ENCODE measurements around the gene DCDC2C. TPM values are rescaled to one million over a fixed set of nuclear protein-coding genes. Genes with fewer than 3 reads are reported as not detected.

Gene DCDC2C
- total and polyA plus RNA-seq, 2 of the 4 experiments (the other 2 are of a cell fraction): not detected

DNA sequence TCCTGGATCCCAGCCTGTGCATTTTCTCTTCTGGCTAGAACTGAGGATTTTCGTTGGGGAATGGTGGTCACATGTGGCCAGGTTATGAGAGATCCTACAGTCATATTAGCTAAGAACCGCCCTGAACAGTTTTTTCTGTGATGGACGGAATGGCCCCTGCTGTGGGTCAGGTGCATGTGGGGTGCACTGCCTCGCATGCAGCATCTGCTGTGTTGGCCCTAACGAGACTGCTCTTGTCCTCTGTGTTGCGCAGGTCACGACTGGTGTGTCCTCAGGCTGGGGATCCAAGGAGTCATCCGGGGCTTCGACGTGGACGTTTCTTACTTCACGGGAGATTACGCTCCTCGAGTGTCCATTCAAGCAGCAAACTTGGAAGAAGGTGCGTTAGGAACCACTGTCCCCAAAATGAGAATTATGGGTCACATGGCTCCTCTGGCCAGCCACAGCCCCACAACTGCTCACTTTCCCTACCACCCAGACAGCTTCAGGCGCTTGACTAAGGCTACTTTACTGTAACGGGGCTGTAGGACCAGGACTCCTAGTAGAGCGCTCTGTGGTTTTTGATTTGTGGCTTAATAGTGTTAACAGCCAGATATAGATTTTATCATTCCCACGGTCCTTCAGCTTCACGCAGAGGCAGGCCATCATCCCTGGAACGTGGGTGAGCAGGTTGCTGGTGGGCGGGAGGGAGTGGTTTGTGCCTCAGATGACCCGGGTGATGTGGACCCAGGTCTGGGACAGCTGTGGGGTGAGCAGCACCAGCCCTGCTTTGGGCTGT lies 23.6 kb upstream of the DCDC2C start:
- no peak for ATAC-seq (ENCODE audit: low read depth)
- no peak overlapping the region for H2BK5ac ChIP-seq (ENCODE audit: low read depth, low read length, poor library complexity, severe bottlenecking)
- POLR2A ChIA-PET (ENCODE audit: unreplicated experiment): no interaction called here
- BruUV-seq (replicated peaks): no TSS peak
- TF ChIP-seq RAD21 (IDR thresholded peaks at IDR 0.05; ENCODE audit: low read length) (no peak), MXI1 (IDR thresholded peaks at IDR 0.05; ENCODE audit: borderline replicate concordance, low read depth, low read length) (no peak), BHLHE40 (IDR thresholded peaks at IDR 0.05; ENCODE audit: low read depth, low read length) (no peak), CHD1 (IDR thresholded peaks at IDR 0.05; ENCODE audit: low read depth, low read length) (no peak), SMC3 (IDR thresholded peaks at IDR 0.05; ENCODE audit: low read depth, low read length) (no peak), POLR2A (IDR thresholded peaks at IDR 0.05; ENCODE audit: low read depth, low read length) (no peak), FOS (IDR thresholded peaks at IDR 0.05; ENCODE audit: low read depth, low read length) (no peak), CEBPB (IDR thresholded peaks at IDR 0.05; ENCODE audit: low read depth, low read length) (no peak), RFX5 (IDR thresholded peaks at IDR 0.05; ENCODE audit: low read depth, low read length) (no peak), NFE2L2 (IDR thresholded peaks at IDR 0.05; ENCODE audit: low read depth, low read length) (no peak), MAZ (IDR thresholded peaks at IDR 0.05; ENCODE audit: borderline replicate concordance, low read depth, low read length) (no peak), RCOR1 (IDR thresholded peaks at IDR 0.05; ENCODE audit: insufficient replicate concordance, low read length) (no peak), MAFK (IDR thresholded peaks at IDR 0.05; ENCODE audit: low read depth, low read length) (no peak)
- TF ChIP-seq, protein P1, sequence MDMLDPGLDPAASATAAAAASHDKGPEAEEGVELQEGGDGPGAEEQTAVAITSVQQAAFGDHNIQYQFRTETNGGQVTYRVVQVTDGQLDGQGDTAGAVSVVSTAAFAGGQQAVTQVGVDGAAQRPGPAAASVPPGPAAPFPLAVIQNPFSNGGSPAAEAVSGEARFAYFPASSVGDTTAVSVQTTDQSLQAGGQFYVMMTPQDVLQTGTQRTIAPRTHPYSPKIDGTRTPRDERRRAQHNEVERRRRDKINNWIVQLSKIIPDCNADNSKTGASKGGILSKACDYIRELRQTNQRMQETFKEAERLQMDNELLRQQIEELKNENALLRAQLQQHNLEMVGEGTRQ (IDR thresholded peaks at IDR 0.05; ENCODE audit: low read depth, low read length): no peak
- TF ChIP-seq, protein P2, sequence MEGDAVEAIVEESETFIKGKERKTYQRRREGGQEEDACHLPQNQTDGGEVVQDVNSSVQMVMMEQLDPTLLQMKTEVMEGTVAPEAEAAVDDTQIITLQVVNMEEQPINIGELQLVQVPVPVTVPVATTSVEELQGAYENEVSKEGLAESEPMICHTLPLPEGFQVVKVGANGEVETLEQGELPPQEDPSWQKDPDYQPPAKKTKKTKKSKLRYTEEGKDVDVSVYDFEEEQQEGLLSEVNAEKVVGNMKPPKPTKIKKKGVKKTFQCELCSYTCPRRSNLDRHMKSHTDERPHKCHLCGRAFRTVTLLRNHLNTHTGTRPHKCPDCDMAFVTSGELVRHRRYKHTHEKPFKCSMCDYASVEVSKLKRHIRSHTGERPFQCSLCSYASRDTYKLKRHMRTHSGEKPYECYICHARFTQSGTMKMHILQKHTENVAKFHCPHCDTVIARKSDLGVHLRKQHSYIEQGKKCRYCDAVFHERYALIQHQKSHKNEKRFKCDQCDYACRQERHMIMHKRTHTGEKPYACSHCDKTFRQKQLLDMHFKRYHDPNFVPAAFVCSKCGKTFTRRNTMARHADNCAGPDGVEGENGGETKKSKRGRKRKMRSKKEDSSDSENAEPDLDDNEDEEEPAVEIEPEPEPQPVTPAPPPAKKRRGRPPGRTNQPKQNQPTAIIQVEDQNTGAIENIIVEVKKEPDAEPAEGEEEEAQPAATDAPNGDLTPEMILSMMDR (conservative IDR thresholded peaks at IDR 0.05; ENCODE audit: low read depth, low read length): no peak
- TF ChIP-seq, protein P3, sequence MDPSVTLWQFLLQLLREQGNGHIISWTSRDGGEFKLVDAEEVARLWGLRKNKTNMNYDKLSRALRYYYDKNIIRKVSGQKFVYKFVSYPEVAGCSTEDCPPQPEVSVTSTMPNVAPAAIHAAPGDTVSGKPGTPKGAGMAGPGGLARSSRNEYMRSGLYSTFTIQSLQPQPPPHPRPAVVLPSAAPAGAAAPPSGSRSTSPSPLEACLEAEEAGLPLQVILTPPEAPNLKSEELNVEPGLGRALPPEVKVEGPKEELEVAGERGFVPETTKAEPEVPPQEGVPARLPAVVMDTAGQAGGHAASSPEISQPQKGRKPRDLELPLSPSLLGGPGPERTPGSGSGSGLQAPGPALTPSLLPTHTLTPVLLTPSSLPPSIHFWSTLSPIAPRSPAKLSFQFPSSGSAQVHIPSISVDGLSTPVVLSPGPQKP (IDR thresholded peaks at IDR 0.05; ENCODE audit: borderline replicate concordance, low read depth, low read length): no peak
- no peaks in the 10 kb centered on the region for H4K20me1 ChIP-seq (ENCODE audit: insufficient read depth, low read length)
- no peak overlapping the region for H3K4me2 ChIP-seq (ENCODE audit: low read depth, low read length)
- H3K4me1 ChIP-seq (ENCODE audit: control insufficient read depth, insufficient read depth, low read length): no peaks in the 10 kb centered on the region
- no peak overlapping the region for H2AFZ ChIP-seq (replicated peaks; ENCODE audit: low read length, poor library complexity)
- no peak for DNase-seq
- H2BK20ac ChIP-seq (ENCODE audit: low read depth, low read length): no peak overlapping the region
- no peak overlapping the region for H3K18ac ChIP-seq (ENCODE audit: low read depth, low read length)
- no peak overlapping the region for H3K56ac ChIP-seq (ENCODE audit: extremely low read depth, insufficient read depth, low read length)
- H4K5ac ChIP-seq (ENCODE audit: low read depth, low read length): no peak overlapping the region
- no peak overlapping the region for H3K14ac ChIP-seq (replicated peaks; ENCODE audit: low read depth, low read length)
- CTCF ChIA-PET: no interaction called here
- WGBS, 2 experiments (ENCODE audit: extremely low coverage in 2 of 2, insufficient read length in 1 of 2): 89% methylated on average over 11 of the region's 23 CpGs; no CpG with 5 or more reads in 1 of the 2 experiments
- no peak overlapping the region for H2BK15ac ChIP-seq (ENCODE audit: low read depth, low read length)
- H3K27me3 ChIP-seq (ENCODE audit: control insufficient read depth, insufficient read depth, low read length): peaks cover 8% of the 10 kb centered on the region
- H3K36me3 ChIP-seq (ENCODE audit: control insufficient read depth, insufficient read depth, low read length): no peaks in the 10 kb centered on the region
- dilution Hi-C loops (cut with HindIII; ENCODE audit: low sequenced_read_pairs, unreplicated experiment): no loop called here
- no peak overlapping the region for H3K4ac ChIP-seq (ENCODE audit: low read depth, low read length)
- no peak overlapping the region for H3K9ac ChIP-seq (ENCODE audit: low read depth, low read length)
- no peak overlapping the region for H2AK5ac ChIP-seq (ENCODE audit: low read depth, low read length)
- in situ Hi-C loops (cut with MboI; ENCODE audit: low sequenced_read_pairs): no loop called here
- no peak overlapping the region for H3K27ac ChIP-seq (ENCODE audit: insufficient read depth, low read length)
- no peak overlapping the region for H2BK120ac ChIP-seq (ENCODE audit: low read depth, low read length)
- H3K23ac ChIP-seq (ENCODE audit: low read depth, low read length): no peak overlapping the region
- intact Hi-C loops (cut with micrococcal nuclease): no loop called here
- H3K9me3 ChIP-seq (ENCODE audit: control insufficient read depth, insufficient read depth, low read length): no peaks in the 10 kb centered on the region
- no peak overlapping the region for H2AK9ac ChIP-seq (replicated peaks; ENCODE audit: low read depth, low read length, poor library complexity)
- H3K9me1 ChIP-seq (ENCODE audit: insufficient read depth, low read length): no peaks in the 10 kb centered on the region
- no peak overlapping the region for H4K91ac ChIP-seq (ENCODE audit: insufficient read depth, low read depth, low read length)
- H4K8ac ChIP-seq (ENCODE audit: low read depth in 2 of 2, low read length in 2 of 2): no peak overlapping the region
- no peak overlapping the region for H3K4me3 ChIP-seq (ENCODE audit: insufficient read depth, low read depth, low read length)
- no peaks in the 10 kb centered on the region for H3K79me1 ChIP-seq (ENCODE audit: low read depth in 1 of 2, low read length in 2 of 2)
